T-helper 1 cell treated with Interleukin-12 subunit alpha and Interleukin-12 subunit beta and Interleukin-4 antibody, amounts not matched to agents 30 μg/mL and 1 μg/mL, for 36 hours (primary cell): ENCODE measurements around the gene ALB.
"Not testable (repeated sequence)": the region's sequence is repeated elsewhere in the genome, so short reads cannot be mapped to it uniquely, and the experiment has no call there.

Experiments used
- H3K27ac Mint-ChIP-seq: one replicate; pipeline ENCODE4 v1.8.0; 2021; ENCODE audit warnings: mild to moderate bottlenecking, mixed read lengths
- H3K27me3 Mint-ChIP-seq: one replicate; pipeline ENCODE4 v1.8.0; 2021; ENCODE audit warnings: low read depth, mixed read lengths
- H3K36me3 Mint-ChIP-seq: one replicate; pipeline ENCODE4 v1.8.0; 2021; ENCODE audit warnings: low read depth, mixed read lengths
- H3K4me1 Mint-ChIP-seq: one replicate; pipeline ENCODE4 v1.8.0; 2021; ENCODE audit warnings: low read depth, mixed read lengths
- H3K4me3 Mint-ChIP-seq: one replicate; pipeline ENCODE4 v1.8.0; 2021; ENCODE audit warnings: mild to moderate bottlenecking, moderate library complexity, mixed read lengths
- H3K9me3 Mint-ChIP-seq: one replicate; pipeline ENCODE4 v1.8.0; 2021; ENCODE audit warnings: mixed read lengths

The ALB gene

GRCh38 chr4:73404042-73404441 is at the start of gene ALB:
Gene ALB, plus strand, starts transcription at chr4:73404287. Its CDS starts 41 bp downstream, at chr4:73404328.
- Mint-ChIP-seq H3K9me3 (no peaks in the 10 kb centered on the region), H3K27ac (no peak within 1 kb of the TSS), H3K27me3 (no peaks in the 10 kb centered on the region), H3K4me1 (no peaks in the 10 kb centered on the region), H3K4me3 (no peak within 1 kb of the TSS), H3K36me3 (no peaks in the 10 kb centered on the region)

DNA sequence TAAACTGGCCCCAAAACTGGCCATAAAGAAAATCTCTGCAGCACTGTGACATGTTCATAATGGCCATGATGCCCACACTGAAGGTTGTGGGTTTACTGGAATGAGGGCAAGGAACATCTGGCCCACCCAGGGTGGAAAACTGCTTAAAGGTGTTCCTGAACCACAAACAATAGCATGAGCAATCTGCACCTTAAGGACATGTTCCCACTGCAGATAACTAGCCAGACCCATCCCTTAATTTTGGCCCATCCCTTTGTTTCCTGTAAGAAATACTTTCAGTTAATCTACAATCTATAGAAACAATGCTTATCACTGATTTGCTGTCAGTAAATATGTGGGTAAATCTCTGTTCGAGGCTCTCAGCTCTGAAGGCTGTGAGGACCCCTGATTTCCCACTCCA is 46.9 kb upstream of the ALB start:
- not testable (repeated sequence) for H3K4me3 Mint-ChIP-seq, H3K4me1 Mint-ChIP-seq, H3K36me3 Mint-ChIP-seq, H3K27me3 Mint-ChIP-seq, H3K27ac Mint-ChIP-seq
- peaks cover 17% of the 10 kb centered on the region for H3K9me3 Mint-ChIP-seq

- not testable (repeated sequence) for H3K36me3 Mint-ChIP-seq, H3K9me3 Mint-ChIP-seq, H3K27me3 Mint-ChIP-seq, H3K4me1 Mint-ChIP-seq, H3K27ac Mint-ChIP-seq, H3K4me3 Mint-ChIP-seq
Observed at GRCh38 chr4:73369506-73370199, 34.4 kb upstream of the ALB start.

DNA sequence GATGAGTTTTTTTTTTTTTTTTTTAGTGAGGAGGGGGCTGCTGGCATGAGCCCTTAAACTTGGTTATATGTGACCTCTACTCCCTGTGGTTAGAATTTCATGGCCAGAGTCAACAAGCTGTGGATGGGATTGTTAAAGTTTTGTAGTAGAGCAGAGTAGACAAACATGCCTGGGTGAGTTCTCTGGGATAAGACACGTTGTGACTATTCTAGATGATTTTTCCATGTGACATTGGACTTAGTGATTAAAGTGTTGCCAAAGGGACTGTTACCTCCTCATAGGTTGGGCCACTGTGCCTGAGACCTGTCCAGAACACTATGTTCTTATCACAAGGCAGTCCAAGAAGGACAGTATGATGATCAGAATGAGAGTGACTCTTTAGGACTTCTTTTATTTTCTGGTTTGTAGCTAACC is 28.8 kb upstream of the ALB start:
- H3K27me3 Mint-ChIP-seq = no peaks in the 10 kb centered on the region
- no peak overlapping the region for H3K27ac Mint-ChIP-seq
- no peaks in the 10 kb centered on the region for H3K36me3 Mint-ChIP-seq
- no peaks in the 10 kb centered on the region for H3K4me1 Mint-ChIP-seq
- no peaks in the 10 kb centered on the region for H3K9me3 Mint-ChIP-seq
- no peak overlapping the region for H3K4me3 Mint-ChIP-seq

DNA sequence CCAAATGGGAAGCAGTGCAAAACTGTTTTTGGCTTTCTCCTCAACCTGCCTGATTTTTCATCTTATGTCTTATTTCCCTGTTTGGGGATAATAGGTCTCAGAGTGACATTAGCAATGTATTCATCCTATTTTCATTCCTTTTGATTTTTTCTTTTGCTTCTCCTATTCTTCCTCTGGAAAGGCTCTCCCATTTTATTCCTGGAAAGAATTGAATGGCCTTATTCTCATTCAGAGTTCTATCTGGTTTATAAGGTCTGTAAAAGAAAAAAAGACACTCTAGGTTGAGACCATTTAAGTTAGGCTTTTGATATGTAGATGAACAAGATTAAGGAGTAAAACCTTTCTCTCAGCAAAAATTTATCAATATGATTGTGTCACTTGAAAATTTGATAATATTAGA is 27.8 kb upstream of the ALB start:
- H3K9me3 Mint-ChIP-seq = no peaks in the 10 kb centered on the region
- H3K4me1 Mint-ChIP-seq = no peaks in the 10 kb centered on the region
- no peaks in the 10 kb centered on the region for H3K27me3 Mint-ChIP-seq

GRCh38 chr4:73376976-73377375 is 27.1 kb upstream of the ALB start:
- Mint-ChIP-seq H3K27ac (no peak overlapping the region), H3K4me3 (no peak overlapping the region), H3K27me3 (no peaks in the 10 kb centered on the region), H3K4me1 (no peaks in the 10 kb centered on the region), H3K36me3 (no peaks in the 10 kb centered on the region), H3K9me3 (no peaks in the 10 kb centered on the region)

More for the DNA sequence above, 27.8 kb upstream of the ALB start:
- Mint-ChIP-seq H3K27ac (no peak overlapping the region), H3K4me3 (no peak overlapping the region), H3K36me3 (no peaks in the 10 kb centered on the region)

- Mint-ChIP-seq H3K9me3 (no peaks in the 10 kb centered on the region), H3K4me3 (no peak overlapping the region), H3K27me3 (no peaks in the 10 kb centered on the region), H3K4me1 (no peaks in the 10 kb centered on the region), H3K27ac (no peak overlapping the region), H3K36me3 (no peaks in the 10 kb centered on the region)
Observed at GRCh38 chr4:73378887-73379286, 25.2 kb upstream of the ALB start.

DNA sequence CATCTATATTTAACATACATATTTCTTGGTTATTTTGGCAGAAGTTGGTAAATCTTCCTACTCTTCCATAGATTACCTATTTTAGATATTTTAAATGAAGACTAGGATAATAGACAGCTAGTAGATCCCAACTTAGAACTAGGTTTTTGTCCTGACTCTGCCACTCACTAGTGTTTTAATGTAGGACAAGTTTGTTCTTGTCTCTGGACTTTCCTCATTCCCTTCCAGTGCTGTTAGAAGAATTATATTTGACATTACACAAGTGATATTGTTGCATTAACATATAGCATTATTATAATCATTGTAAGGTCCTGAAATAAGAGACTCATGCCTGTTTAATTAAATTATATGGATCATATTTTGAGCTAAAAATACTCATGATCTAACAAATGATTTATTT is 24.1 kb upstream of the ALB start:
- Mint-ChIP-seq H3K36me3 (no peaks in the 10 kb centered on the region), H3K9me3 (no peaks in the 10 kb centered on the region), H3K4me3 (no peak overlapping the region), H3K27me3 (no peaks in the 10 kb centered on the region), H3K4me1 (no peaks in the 10 kb centered on the region), H3K27ac (no peak overlapping the region)

GRCh38 chr4:73381214-73381613 is 22.9 kb upstream of the ALB start:
- H3K36me3 Mint-ChIP-seq = no peaks in the 10 kb centered on the region
- no peak overlapping the region for H3K27ac Mint-ChIP-seq
- no peaks in the 10 kb centered on the region for H3K27me3 Mint-ChIP-seq
- no peak overlapping the region for H3K4me3 Mint-ChIP-seq
- no peaks in the 10 kb centered on the region for H3K4me1 Mint-ChIP-seq
- H3K9me3 Mint-ChIP-seq = peaks cover 2% of the 10 kb centered on the region

GRCh38 chr4:73383452-73383851 is 20.6 kb upstream of the ALB start:
- no peaks in the 10 kb centered on the region for H3K4me1 Mint-ChIP-seq
- no peak overlapping the region for H3K27ac Mint-ChIP-seq
- no peaks in the 10 kb centered on the region for H3K27me3 Mint-ChIP-seq
- peaks cover 5% of the 10 kb centered on the region for H3K9me3 Mint-ChIP-seq
- H3K36me3 Mint-ChIP-seq = no peaks in the 10 kb centered on the region
- H3K4me3 Mint-ChIP-seq = no peak overlapping the region

DNA sequence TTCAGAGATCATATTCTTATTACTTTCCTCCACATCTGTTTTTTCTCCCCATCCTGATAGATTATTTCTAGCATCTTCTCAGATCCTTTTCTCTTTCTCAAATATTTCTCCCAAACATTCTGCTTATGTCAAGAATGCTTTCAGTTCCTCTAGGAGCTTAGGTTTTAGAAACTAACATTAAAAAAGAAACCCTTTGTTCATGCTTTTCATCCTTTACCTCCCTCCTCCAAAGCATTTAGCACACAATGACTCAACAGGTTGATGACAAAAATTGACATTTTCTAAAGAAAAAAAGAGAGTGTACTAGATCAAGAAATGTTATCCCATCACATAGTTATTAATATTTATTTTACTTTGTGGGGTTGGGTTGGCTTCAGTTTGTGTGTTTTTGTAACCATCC is 16.5 kb upstream of the ALB start:
- no peak overlapping the region for H3K4me3 Mint-ChIP-seq
- no peak overlapping the region for H3K27ac Mint-ChIP-seq
- H3K4me1 Mint-ChIP-seq = no peaks in the 10 kb centered on the region
- H3K9me3 Mint-ChIP-seq = peaks cover 5% of the 10 kb centered on the region
- H3K27me3 Mint-ChIP-seq = no peaks in the 10 kb centered on the region
- no peaks in the 10 kb centered on the region for H3K36me3 Mint-ChIP-seq

- H3K4me1 Mint-ChIP-seq = no peaks in the 10 kb centered on the region
- H3K27ac Mint-ChIP-seq = no peak overlapping the region
- H3K27me3 Mint-ChIP-seq = no peaks in the 10 kb centered on the region
- no peak overlapping the region for H3K4me3 Mint-ChIP-seq
- no peaks in the 10 kb centered on the region for H3K36me3 Mint-ChIP-seq
- peaks cover 5% of the 10 kb centered on the region for H3K9me3 Mint-ChIP-seq
Observed at GRCh38 chr4:73388887-73389286, 15.2 kb upstream of the ALB start.

DNA sequence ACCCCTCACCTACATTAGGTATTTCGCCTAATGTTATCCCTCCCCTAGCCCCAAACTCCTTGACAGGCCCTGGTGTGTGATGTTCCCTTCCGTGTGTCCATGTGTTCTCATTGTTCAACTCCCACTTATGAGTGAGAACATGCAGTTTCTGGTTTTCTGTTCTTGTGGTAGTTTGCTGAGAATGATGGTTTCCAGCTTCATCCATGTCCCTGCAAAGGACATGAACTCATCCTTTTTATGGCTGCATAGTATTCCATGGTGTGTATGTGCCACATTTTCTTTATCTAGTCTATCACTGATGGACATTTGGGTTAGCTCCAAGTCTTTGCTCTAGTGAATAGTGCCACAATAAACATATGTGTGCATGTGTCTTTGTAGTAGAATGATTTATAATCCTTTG is 14.4 kb upstream of the ALB start:
- not testable (repeated sequence) for H3K27me3 Mint-ChIP-seq, H3K4me1 Mint-ChIP-seq, H3K27ac Mint-ChIP-seq, H3K9me3 Mint-ChIP-seq, H3K36me3 Mint-ChIP-seq, H3K4me3 Mint-ChIP-seq

- no peaks in the 10 kb centered on the region for H3K27me3 Mint-ChIP-seq
- no peaks in the 10 kb centered on the region for H3K4me1 Mint-ChIP-seq
- H3K27ac Mint-ChIP-seq = no peak overlapping the region
- H3K9me3 Mint-ChIP-seq = no peaks in the 10 kb centered on the region
- no peak overlapping the region for H3K4me3 Mint-ChIP-seq
- H3K36me3 Mint-ChIP-seq = no peaks in the 10 kb centered on the region
Observed at GRCh38 chr4:73391774-73392173, 12.3 kb upstream of the ALB start.

GRCh38 chr4:73392936-73393335 is 11.2 kb upstream of the ALB start:
- Mint-ChIP-seq H3K4me1 (no peaks in the 10 kb centered on the region), H3K4me3 (no peak overlapping the region), H3K27ac (no peak overlapping the region), H3K9me3 (no peaks in the 10 kb centered on the region), H3K27me3 (no peaks in the 10 kb centered on the region), H3K36me3 (no peaks in the 10 kb centered on the region)

DNA sequence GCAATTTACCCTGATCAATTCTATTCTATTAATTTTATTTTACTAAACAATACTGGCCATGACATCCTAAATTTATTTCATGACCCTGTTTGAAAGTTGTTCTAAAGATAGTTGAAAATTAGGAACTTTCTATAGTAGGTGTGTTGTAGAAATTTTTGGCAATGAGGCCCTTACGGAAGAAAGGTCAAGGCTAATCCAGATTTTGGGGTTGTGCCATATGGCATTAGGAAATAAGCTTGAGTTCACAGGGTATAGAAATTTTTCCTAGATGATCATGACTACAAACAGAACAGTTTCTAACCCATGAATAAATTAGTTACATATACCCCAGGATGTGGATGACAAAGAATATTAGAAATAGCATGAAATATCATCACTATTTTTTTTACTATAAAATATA is 7.8 kb upstream of the ALB start:
- Mint-ChIP-seq H3K36me3 (no peaks in the 10 kb centered on the region), H3K27ac (no peak overlapping the region), H3K4me1 (no peaks in the 10 kb centered on the region), H3K27me3 (no peaks in the 10 kb centered on the region), H3K4me3 (no peak overlapping the region), H3K9me3 (no peaks in the 10 kb centered on the region)
